ENCODE measurements around the gene P3R3URF. TPM values are rescaled to one million over a fixed set of nuclear protein-coding genes. Genes with fewer than 3 reads are reported as not detected.

P3R3URF gene
- total RNA-seq, 1 donor from 2014 or later = not detected

GRCh38 chr1:46191033-46191701 is 14.9 kb upstream of the P3R3URF start:
- CTCF ChIA-PET = no interaction called here
- intact Hi-C loops (cut with micrococcal nuclease) = no loop called here
- Mint-ChIP-seq H3K9me3 (no peaks in the 10 kb centered on the region), H3K27me3 (no peaks in the 10 kb centered on the region), H3K27ac (no peak overlapping the region), H3K4me1 (no peaks in the 10 kb centered on the region), H3K4me3 (no peak overlapping the region), H3K36me3 (ENCODE audit: low read depth) (peaks cover 61% of the 10 kb centered on the region)
- TF ChIP-seq, protein P1, sequence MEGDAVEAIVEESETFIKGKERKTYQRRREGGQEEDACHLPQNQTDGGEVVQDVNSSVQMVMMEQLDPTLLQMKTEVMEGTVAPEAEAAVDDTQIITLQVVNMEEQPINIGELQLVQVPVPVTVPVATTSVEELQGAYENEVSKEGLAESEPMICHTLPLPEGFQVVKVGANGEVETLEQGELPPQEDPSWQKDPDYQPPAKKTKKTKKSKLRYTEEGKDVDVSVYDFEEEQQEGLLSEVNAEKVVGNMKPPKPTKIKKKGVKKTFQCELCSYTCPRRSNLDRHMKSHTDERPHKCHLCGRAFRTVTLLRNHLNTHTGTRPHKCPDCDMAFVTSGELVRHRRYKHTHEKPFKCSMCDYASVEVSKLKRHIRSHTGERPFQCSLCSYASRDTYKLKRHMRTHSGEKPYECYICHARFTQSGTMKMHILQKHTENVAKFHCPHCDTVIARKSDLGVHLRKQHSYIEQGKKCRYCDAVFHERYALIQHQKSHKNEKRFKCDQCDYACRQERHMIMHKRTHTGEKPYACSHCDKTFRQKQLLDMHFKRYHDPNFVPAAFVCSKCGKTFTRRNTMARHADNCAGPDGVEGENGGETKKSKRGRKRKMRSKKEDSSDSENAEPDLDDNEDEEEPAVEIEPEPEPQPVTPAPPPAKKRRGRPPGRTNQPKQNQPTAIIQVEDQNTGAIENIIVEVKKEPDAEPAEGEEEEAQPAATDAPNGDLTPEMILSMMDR (IDR thresholded peaks at IDR 0.05) = no peak
- DNase-seq = no peak
- no peak for ATAC-seq (ENCODE audit: low read depth)
- POLR2A ChIA-PET = interaction anchor here (0.6 kb wide), 1 partner anchor 112 kb away, joined by 3 read pairs; the partner anchor contains the start of genes LRRC41 and UQCRH

DNA sequence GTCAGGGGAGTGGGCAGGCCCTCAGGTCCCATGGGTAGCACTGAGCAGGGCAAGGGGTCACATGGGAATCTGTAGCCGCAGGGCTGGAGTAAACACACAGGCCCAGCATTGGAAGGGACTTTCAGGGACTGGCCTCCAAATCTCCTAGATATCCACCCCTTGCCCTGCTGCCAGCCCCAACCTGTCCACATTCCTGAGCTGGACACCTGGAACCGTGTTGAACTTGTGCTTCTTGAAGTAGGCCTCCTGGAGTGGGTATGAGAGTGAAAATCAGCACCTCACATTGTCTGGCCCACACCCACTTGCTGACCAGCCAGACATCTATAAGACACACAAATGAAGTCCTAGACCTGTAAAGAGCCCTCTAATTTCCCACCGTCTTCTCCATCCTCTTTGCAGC is 14.3 kb upstream of the P3R3URF start:
- peaks cover 59% of the 10 kb centered on the region for H3K36me3 Mint-ChIP-seq (ENCODE audit: low read depth)
- intact Hi-C loops (cut with micrococcal nuclease) = no loop called here
- H3K9me3 Mint-ChIP-seq = no peaks in the 10 kb centered on the region
- no peaks in the 10 kb centered on the region for H3K4me1 Mint-ChIP-seq
- TF ChIP-seq, protein P1 (IDR thresholded peaks at IDR 0.05) = no peak
- no peaks in the 10 kb centered on the region for H3K27me3 Mint-ChIP-seq
- ChIA-PET CTCF (no interaction called here), POLR2A (no interaction called here)
- no peak for ATAC-seq (ENCODE audit: low read depth)
- H3K27ac Mint-ChIP-seq = no peak overlapping the region
- no peak overlapping the region for H3K4me3 Mint-ChIP-seq
- no peak for DNase-seq

- no peak overlapping the region for H3K27ac Mint-ChIP-seq
- TF ChIP-seq, protein P1 (IDR thresholded peaks at IDR 0.05) = no peak
- no peaks in the 10 kb centered on the region for H3K27me3 Mint-ChIP-seq
- ChIA-PET POLR2A (no interaction called here), CTCF (no interaction called here)
- intact Hi-C loops (cut with micrococcal nuclease) = no loop called here
- no peak overlapping the region for H3K4me3 Mint-ChIP-seq
- no peaks in the 10 kb centered on the region for H3K9me3 Mint-ChIP-seq
- H3K4me1 Mint-ChIP-seq = peaks cover 9% of the 10 kb centered on the region
- no peak for ATAC-seq (ENCODE audit: low read depth)
- no peak for DNase-seq
- H3K36me3 Mint-ChIP-seq (ENCODE audit: low read depth) = peaks cover 46% of the 10 kb centered on the region
Measured at GRCh38 chr1:46188295-46189030, 12.2 kb upstream of the P3R3URF start.

- H3K27me3 Mint-ChIP-seq = no peaks in the 10 kb centered on the region
- CTCF ChIA-PET = no interaction called here
- no peaks in the 10 kb centered on the region for H3K9me3 Mint-ChIP-seq
- H3K4me3 Mint-ChIP-seq = no peak overlapping the region
- H3K27ac Mint-ChIP-seq = no peak overlapping the region
- ATAC-seq (ENCODE audit: low read depth) (no peak), DNase-seq (no peak)
- intact Hi-C loops (cut with micrococcal nuclease) = no loop called here
- peaks cover 34% of the 10 kb centered on the region for H3K36me3 Mint-ChIP-seq (ENCODE audit: low read depth)
- H3K4me1 Mint-ChIP-seq = peaks cover 9% of the 10 kb centered on the region
- TF ChIP-seq, protein P1 (IDR thresholded peaks at IDR 0.05) = no peak
- POLR2A ChIA-PET = no interaction called here
Measured at GRCh38 chr1:46187106-46187869, 11.0 kb upstream of the P3R3URF start.

DNA sequence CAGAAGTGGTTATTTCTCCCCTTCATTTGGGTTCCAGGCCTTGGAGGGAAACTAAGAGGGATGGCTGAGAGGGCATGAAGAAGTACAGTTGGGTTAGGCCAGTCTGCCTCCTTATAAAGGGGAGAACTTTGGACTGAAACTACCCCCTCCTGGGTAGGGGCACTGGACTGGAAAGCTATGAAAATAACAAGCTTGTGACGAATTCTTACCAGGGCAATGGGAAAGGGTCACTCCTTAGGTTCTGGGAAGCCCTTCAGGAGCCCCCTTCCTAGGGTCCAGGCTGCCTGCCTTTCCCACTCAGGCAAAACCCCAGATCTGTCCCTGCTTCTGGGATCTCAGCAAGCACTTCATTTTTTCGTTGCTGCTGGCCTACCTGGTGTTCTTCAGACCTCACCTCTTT is 9.8 kb upstream of the P3R3URF start:
- TF ChIP-seq, protein P1 (IDR thresholded peaks at IDR 0.05) = no peak
- Mint-ChIP-seq H3K4me3 (no peak overlapping the region), H3K9me3 (no peaks in the 10 kb centered on the region), H3K27me3 (no peaks in the 10 kb centered on the region), H3K36me3 (ENCODE audit: low read depth) (peaks cover 24% of the 10 kb centered on the region), H3K4me1 (peaks cover 9% of the 10 kb centered on the region), H3K27ac (no peak overlapping the region)
- POLR2A ChIA-PET = interaction anchor here (0.7 kb wide), 1 partner anchor 155 kb away, joined by 3 read pairs; no protein-coding TSS in a partner anchor
- ATAC-seq (ENCODE audit: low read depth) (no peak), DNase-seq (no peak)
- CTCF ChIA-PET = interaction anchor here (8.7 kb wide), 1 partner anchor 149 kb away, joined by 85 read pairs; no protein-coding TSS in a partner anchor
- intact Hi-C loops (cut with micrococcal nuclease) = no loop called here

Data from activated B cell treated with CpG ODN at 0.5 μM for 24 hours (primary cell).